GM04504 (cell line): ENCODE results near the gene SPRED1.
A peak's percentile ranks its signal among the peaks of the same experiment; 100 is the strongest.

Source experiments
- DNase-seq: peaks from one replicate; pipeline ENCODE4 v3.0.0-alpha.2; 2012; ENCODE audit warnings: low read depth

SPRED1 gene

GRCh38 chr15:38252481-38253350 lies at the start of gene SPRED1:
SPRED1 (plus strand) TSS chr15:38252836; CDS start chr15:38253186, 350 bp downstream.
- no peak for DNase-seq

DNA sequence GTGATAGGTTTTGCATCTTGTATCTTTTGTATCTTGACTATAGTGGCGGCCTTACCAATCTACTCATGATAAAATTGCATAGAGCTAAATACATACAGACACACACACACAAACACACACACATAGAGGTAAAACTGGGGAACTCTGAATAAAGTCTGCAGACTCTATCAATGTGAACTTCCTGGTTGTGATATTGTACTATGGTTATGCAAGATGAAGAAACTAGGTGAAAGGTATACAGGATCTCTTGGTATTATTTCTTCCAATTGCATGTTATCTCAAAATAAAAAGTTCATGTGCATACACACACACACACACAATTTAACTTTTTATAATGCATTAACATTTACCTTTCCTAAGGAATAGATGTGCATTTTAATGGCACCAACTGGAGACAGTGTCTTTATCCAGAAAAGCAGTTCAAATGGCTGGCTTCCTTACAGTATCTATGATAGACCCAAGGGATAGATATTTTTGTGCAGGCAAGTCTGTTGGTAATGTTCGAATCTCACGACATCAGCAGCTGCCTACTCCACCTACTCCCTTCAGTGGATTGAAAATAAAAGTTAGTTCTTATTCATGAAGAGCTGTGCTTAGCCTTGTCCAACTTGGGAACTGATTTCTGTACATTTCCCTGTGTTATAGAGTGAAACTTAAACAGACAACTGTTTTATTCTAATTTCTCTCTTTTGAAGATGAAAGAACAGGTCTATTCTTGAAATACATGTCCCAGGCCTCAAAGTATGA lies 46.9 kb upstream of the SPRED1 start:
- no peak for DNase-seq

DNA sequence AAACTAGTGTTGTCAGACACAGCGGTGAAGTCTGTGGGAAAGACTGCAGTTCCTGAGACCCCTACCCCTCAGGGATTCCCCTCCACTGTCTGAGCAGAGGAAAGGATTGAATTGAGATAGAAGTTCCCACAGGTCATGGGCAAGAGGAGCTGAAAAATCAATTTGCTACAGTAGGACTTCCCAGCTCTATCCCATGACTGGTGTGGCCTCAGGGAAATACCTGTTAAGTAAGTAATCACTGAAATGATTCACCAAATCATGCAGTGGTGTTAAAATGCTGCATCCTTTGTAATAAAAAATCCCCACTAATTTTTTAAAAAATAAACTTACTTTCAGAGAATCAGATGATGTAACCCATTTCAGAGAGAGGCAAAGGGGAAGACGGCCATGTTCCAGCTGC lies 45.0 kb upstream of the SPRED1 start:
- DNase-seq: no peak

DNA sequence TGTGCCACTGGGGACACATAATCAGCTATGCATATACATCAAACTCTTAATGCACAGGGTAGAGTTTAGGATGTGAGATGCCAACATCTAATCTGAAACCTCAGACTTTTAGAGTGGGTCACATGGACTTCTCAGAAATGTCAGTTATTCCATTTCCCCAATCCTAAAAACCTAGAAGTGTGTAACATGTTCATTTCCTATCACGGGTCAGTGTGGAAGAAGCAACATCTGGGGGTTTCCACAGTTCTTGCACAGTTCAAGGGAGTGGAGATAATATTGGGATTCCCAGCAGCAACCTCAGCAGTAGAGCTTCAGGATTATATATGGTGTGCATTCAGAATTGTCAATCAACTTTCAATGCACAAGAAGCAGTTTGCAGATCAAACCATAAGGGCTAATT lies 44.4 kb upstream of the SPRED1 start:
- no peak for DNase-seq

GRCh38 chr15:38208779-38209178 lies 43.9 kb upstream of the SPRED1 start:
- no peak for DNase-seq

GRCh38 chr15:38211249-38211648 lies 41.4 kb upstream of the SPRED1 start:
- DNase-seq: no peak

DNA sequence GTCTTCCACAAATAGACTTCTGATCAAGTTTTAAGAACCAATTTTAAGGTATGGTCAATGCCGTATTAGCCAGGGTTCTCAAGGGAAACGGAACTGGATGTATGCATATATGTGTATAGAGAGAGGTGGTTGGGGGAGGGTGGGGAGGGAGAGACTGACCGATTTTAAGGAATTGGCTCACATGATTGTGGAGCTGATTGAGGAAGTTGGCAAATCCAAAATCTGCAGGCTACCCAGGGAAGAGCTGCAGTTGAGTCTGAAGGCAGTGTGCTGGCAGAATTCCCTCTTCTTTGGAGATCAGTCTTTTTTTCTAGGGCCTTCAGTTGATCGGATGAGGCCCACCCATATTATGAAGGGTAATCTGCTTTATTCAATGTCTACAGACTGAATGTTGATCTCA lies 40.8 kb upstream of the SPRED1 start:
- no peak for DNase-seq

- DNase-seq: no peak
Measured at GRCh38 chr15:38212729-38213351, 39.8 kb upstream of the SPRED1 start.

- DNase-seq: no peak
Measured at GRCh38 chr15:38213356-38213755, 39.3 kb upstream of the SPRED1 start.

DNA sequence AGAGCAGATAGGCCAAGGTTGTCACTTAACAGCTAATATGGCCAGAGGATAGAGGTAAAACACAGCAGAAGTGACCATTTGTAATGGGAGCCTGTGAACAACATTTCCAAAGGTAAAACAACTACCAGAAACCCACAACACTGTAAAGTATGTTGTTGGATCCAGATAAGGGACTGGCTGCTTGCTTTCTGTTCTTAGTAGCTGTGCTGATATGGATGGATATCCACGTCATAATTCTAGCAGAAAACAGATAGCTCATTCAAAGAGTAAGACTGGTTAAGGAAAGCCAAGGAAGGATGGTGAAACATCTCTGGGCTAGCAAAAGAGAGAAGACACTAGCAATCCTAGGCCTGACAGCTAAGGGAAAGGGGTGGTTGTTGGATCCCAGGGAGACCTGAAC lies 36.9 kb upstream of the SPRED1 start:
- no peak for DNase-seq

DNA sequence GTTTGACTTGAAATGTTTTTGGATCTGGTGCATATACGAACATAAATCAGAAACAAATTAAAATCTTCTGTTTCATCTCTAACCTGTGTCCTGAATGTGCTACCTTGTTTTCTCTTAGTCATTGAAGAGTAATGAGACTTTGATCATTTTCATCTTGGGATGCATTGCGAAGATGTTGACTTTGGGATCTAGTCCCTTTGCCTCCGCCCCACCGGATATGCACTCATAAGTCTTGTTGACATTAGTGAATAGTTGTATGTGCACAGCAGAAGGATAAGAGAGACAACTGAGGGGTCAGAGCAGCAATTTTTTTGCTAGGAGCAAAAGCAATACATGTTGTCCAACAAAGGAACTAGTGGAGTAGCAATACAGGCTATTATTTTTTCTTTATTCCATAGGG lies 35.9 kb upstream of the SPRED1 start:
- DNase-seq: no peak

DNA sequence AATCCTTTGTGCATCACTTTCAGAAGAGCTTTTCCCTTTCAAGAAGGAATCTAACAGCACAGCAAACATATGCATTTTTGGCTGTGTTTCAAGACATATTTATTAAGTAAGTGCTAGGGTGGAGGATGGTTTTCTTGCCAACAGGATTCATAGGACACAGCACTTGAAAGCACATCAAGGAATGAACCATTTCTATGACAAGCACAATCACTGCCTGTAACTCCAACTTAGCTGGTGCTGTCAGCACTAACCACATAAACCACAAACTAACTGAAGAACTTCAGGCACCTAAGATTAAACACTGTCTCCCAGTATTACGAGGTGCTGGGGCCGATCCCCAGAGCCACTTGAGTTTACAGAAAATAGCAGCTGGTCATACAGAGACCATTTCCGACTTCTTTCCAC lies 35.4 kb upstream of the SPRED1 start:
- DNase-seq: no peak

GRCh38 chr15:38217788-38218609 lies 34.6 kb upstream of the SPRED1 start:
- DNase-seq: no peak

DNA sequence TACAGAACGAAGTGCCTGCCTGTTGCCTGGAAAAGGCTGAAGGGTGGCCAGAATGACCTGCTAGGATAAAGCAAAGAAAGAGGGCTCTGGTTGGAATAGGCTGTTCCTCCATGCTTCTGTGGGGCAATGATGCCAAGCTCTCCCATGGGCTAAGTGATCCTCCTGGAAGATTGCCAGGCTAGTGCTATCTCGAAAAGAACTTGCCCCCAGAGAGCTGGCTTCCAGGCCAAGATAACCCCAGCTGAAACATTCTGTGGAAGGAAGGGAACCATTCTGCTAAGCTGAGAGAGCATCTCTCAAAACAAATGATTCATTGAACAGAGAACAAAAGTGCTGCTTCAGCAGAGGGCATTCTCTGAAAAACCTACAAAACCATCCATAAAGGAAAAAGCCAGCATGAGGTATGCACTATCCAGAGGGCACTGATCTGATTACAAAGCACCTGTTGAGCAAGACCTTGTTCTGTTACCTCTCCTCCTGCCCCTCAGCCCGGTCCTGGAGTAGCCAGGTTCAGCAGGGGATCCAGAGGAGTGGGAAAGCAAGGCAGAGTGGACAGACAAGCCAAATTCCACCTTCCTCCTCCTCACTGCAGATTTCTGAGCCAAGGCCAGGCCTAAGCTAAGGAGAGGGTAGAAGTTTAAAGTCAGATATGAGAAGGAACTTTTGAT lies 31.9 kb upstream of the SPRED1 start:
- DNase-seq: no peak

DNA sequence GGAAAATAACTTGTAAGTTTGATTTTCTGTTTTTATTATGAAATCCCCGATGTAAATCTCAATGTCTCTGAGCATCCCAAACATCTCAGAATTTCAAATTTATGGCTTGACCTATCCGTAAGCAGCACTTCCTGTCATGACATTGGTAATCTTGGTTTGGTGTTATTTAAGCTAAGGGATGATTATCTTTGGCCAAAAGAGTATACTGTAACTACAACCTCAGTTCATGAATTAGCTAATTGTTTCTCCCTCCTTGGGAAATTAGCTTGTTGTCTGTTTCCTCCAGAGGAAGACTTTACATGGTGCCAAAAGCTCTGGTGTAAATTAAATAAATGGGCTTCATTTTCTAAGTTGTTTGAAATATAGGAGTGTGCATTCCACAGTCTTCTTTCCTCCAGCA lies 28.1 kb upstream of the SPRED1 start:
- DNase-seq: no peak

DNA sequence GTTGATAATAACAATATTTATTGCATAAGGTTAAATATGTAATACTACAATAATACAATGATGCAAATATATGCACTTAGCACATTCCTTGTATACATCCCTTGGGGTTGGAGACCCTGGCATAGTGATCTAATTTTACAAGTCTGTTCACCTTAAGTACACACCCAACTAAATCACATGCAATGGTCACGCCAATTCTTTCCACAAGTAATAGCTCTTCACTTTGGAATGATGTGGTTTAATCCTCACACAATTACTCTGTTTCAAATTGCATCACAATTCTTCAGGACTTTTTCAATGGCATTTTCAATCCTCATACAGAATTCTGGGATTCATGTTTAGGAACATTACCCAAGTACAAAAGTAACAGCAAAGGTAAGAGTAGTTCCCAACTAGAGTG lies 27.3 kb upstream of the SPRED1 start:
- DNase-seq: no peak

DNA sequence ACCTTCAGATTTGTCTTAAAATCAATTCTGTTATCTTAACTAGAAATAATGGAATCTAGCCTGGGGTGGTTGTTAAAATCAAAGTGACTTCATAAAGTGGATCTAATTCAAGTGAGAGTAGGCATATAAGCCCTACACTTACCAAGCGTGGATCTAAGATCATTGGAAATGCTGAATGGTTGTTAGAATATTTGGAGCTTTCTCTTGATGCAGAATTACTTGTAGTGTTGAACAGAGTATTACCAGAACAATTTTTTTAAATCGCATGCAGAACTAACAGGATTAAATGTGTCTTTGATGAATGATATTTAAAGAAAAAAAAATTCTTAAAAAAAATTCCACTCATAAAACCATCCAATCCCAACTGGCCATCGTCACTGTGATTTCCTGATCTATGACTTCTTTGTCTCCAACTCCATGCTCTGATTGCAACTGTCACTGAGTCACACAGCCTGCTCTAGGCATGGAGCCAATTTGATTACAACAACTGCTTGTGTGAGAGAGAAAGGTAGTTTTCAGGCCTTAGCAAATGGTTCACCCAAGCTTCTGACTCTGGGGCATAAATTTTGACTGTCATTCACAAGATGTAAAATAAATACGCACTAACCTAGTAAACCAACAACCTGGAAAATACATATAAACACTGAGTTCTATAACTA lies 25.9 kb upstream of the SPRED1 start:
- peak; percentile 67 for DNase-seq

DNA sequence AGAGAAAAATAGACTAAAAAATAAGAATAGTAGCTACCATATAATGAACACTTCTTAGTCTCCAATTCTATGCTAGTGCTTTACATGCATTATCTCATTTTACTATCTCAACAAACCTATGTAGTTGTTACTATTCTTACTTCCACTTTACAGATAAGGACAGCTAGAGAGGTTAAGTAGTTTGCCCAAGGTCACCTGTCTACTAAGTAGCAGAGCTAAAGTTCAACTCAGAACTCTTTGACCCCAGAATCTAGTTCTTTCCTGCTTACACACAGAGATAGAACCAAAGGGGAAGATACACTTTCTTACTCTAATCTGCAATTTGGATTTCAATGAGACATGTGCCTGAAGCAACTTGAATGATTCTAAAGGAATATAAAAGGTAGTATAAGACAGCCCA lies 24.7 kb upstream of the SPRED1 start:
- no peak for DNase-seq

DNA sequence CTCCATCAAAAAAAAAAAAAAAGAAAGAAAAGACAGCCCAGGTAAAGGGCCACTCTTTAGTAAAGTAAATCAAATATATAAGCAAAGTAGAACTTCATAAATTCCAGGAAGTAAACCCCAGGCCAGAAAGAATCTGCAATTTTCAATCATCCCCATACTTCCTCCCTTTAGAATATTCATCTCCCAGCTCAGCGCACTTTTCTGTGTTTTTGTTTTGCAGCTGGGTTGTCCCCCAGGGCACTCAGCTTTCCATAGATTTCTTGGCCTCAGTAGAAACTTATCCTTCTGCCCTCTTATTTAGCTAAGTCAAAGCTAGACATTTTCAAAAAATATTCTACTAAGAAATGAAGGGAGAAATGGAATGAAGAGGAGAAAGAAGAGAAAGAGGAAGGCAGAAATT lies 24.0 kb upstream of the SPRED1 start:
- no peak for DNase-seq

- DNase-seq: no peak
Measured at GRCh38 chr15:38229705-38230310, 22.8 kb upstream of the SPRED1 start.

- DNase-seq: no peak
Measured at GRCh38 chr15:38231436-38231835, 21.2 kb upstream of the SPRED1 start.
